ENCODE results near the gene SACS. TPM values are rescaled to one million over a fixed set of nuclear protein-coding genes. Genes with fewer than 3 reads are reported as not detected.

The SACS gene
- total and polyA plus RNA-seq, 2 donors (not counting 1 experiment from before 2014, with no cell fraction given): 6.8 to 21.4 TPM

- H3K27me3 Mint-ChIP-seq: no peaks in the 10 kb centered on the region
- Histone ChIP-seq H3K36me3 (replicated peaks in 1 of 2; ENCODE audit: control extremely low read depth in 1 of 2, control insufficient read depth in 1 of 2, extremely low read depth in 1 of 2, insufficient read depth in 2 of 2, low read length in 1 of 2) (no peaks in the 10 kb centered on the region), H3K9ac (ENCODE audit: low read length) (no peak overlapping the region), H3K27me3 (replicated peaks in 1 of 4; ENCODE audit: control extremely low read depth in 1 of 4, control insufficient read depth in 3 of 4, insufficient read depth in 4 of 4, low read length in 3 of 4) (peaks cover 0 to 4% (median 0%) of the 10 kb centered on the region in 4 experiments), H3K4me1 (ENCODE audit: control insufficient read depth in 2 of 2, insufficient read depth in 2 of 2, low read length in 2 of 2) (no peaks in the 10 kb centered on the region), H3K9me3 (ENCODE audit: control extremely low read depth in 1 of 3, control insufficient read depth in 2 of 3, insufficient read depth in 1 of 3, low read length in 2 of 3) (no peaks in the 10 kb centered on the region), H4K20me1 (ENCODE audit: control insufficient read depth, insufficient read depth, low read length, poor library complexity, severe bottlenecking) (no peaks in the 10 kb centered on the region), H3K4me3 (ENCODE audit: control extremely low read depth in 1 of 5, extremely low read depth in 1 of 5, insufficient read depth in 1 of 5, low read depth in 2 of 5, low read length in 4 of 5) (no peak overlapping the region), H3K4me2 (replicated peaks; ENCODE audit: low read depth, low read length, poor library complexity, severe bottlenecking) (no peak overlapping the region), H3K79me2 (ENCODE audit: control insufficient read depth, insufficient read depth, low read length) (no peaks in the 10 kb centered on the region), H3K27ac (ENCODE audit: low read length in 2 of 2) (no peak overlapping the region), H2AFZ (ENCODE audit: insufficient read depth, low read depth, low read length, poor library complexity, severe bottlenecking) (no peak overlapping the region)
- 90% methylated on average over 2 of the region's 2 CpGs for WGBS (ENCODE audit: insufficient coverage)
- no peak overlapping the region for H3K4me3 Mint-ChIP-seq
- no peak for ATAC-seq (ENCODE audit: low read depth)
- DNase-seq: no peak
- ChIA-PET CTCF (no interaction called here), POLR2A (no interaction called here)
- H3K9me3 Mint-ChIP-seq (ENCODE audit: insufficient read depth): no peaks in the 10 kb centered on the region
- intact Hi-C loops (cut with micrococcal nuclease): no loop called here
- no peak for TF ChIP-seq CTCF (IDR thresholded peaks at IDR 0.05)
- TF ChIP-seq EZH2 (IDR thresholded peaks at IDR 0.05; ENCODE audit: borderline replicate concordance, insufficient read depth, low read depth, low read length, poor library complexity, severe bottlenecking): no peak
- no peaks in the 10 kb centered on the region for H3K4me1 Mint-ChIP-seq
- H3K27ac Mint-ChIP-seq: no peak overlapping the region
Observed at GRCh38 chr13:23443878-23444277, 10.4 kb upstream of the SACS start.

GRCh38 chr13:23443110-23443509, 9.6 kb upstream of the SACS start:
- Histone ChIP-seq H2AFZ (ENCODE audit: insufficient read depth, low read depth, low read length, poor library complexity, severe bottlenecking) (no peak overlapping the region), H3K79me2 (ENCODE audit: control insufficient read depth, insufficient read depth, low read length) (no peaks in the 10 kb centered on the region), H4K20me1 (ENCODE audit: control insufficient read depth, insufficient read depth, low read length, poor library complexity, severe bottlenecking) (no peaks in the 10 kb centered on the region), H3K4me3 (ENCODE audit: control extremely low read depth in 1 of 5, extremely low read depth in 1 of 5, insufficient read depth in 1 of 5, low read depth in 2 of 5, low read length in 4 of 5) (no peak overlapping the region), H3K36me3 (replicated peaks in 1 of 2; ENCODE audit: control extremely low read depth in 1 of 2, control insufficient read depth in 1 of 2, extremely low read depth in 1 of 2, insufficient read depth in 2 of 2, low read length in 1 of 2) (no peaks in the 10 kb centered on the region), H3K27ac (ENCODE audit: low read length in 2 of 2) (no peak overlapping the region), H3K27me3 (replicated peaks in 1 of 4; ENCODE audit: control extremely low read depth in 1 of 4, control insufficient read depth in 3 of 4, insufficient read depth in 4 of 4, low read length in 3 of 4) (peaks cover 0 to 2% (median 0%) of the 10 kb centered on the region in 4 experiments), H3K9ac (ENCODE audit: low read length) (no peak overlapping the region), H3K4me1 (ENCODE audit: control insufficient read depth in 2 of 2, insufficient read depth in 2 of 2, low read length in 2 of 2) (no peaks in the 10 kb centered on the region), H3K4me2 (replicated peaks; ENCODE audit: low read depth, low read length, poor library complexity, severe bottlenecking) (no peak overlapping the region), H3K9me3 (ENCODE audit: control extremely low read depth in 1 of 3, control insufficient read depth in 2 of 3, insufficient read depth in 1 of 3, low read length in 2 of 3) (no peaks in the 10 kb centered on the region)
- H3K27ac Mint-ChIP-seq: no peak overlapping the region
- no peaks in the 10 kb centered on the region for H3K4me1 Mint-ChIP-seq
- CTCF ChIA-PET: no interaction called here
- WGBS (ENCODE audit: insufficient coverage): 10% methylated on average over 1 of the region's 2 CpGs
- DNase-seq: no peak
- ATAC-seq (ENCODE audit: low read depth): no peak
- H3K9me3 Mint-ChIP-seq (ENCODE audit: insufficient read depth): no peaks in the 10 kb centered on the region
- POLR2A ChIA-PET: no interaction called here
- intact Hi-C loops (cut with micrococcal nuclease): no loop called here
- no peaks in the 10 kb centered on the region for H3K27me3 Mint-ChIP-seq
- TF ChIP-seq CTCF (IDR thresholded peaks at IDR 0.05) (no peak), EZH2 (IDR thresholded peaks at IDR 0.05; ENCODE audit: borderline replicate concordance, insufficient read depth, low read depth, low read length, poor library complexity, severe bottlenecking) (no peak)
- no peak overlapping the region for H3K4me3 Mint-ChIP-seq
